Thyroid gland (tissue), 4 donors: ENCODE measurements around the gene GHRHR. TPM values are rescaled to one million over a fixed set of nuclear protein-coding genes. Genes with fewer than 3 reads are reported as not detected.

ENCODE experiments used
- DNase-seq, 2 donors: peaks; one replicate each; pipeline ENCODE4 v3.0.0-alpha.2; 2019
- H3K27ac ChIP-seq, 3 donors: fragments of 200-600 bp; sonication (generic); 1 replicate in 2 of 3; 2 replicates in 1 of 3; pipeline ENCODE4 v1.5.1; 2016 to 2019; ENCODE audit warnings: mild to moderate bottlenecking in 1 of 3, moderate library complexity in 1 of 3
- H3K27me3 ChIP-seq: fragments of 200-600 bp; sonication (generic); one replicate; pipeline ENCODE4 v1.5.1; 2019
- H3K36me3 ChIP-seq, 2 donors: fragments of 200-600 bp; sonication (generic); one replicate each; pipeline ENCODE4 v1.5.1; 2016 to 2019
- H3K4me1 ChIP-seq, 2 donors: fragments of 200-600 bp; sonication (generic); one replicate each; pipeline ENCODE4 v1.5.1; 2017 to 2019
- H3K4me3 ChIP-seq, 3 donors: fragments of 200-600 bp; sonication (generic); replicated peaks in 1 of 3; 1 replicate in 2 of 3; 2 replicates in 1 of 3; pipeline ENCODE4 v1.5.1; 2016; ENCODE audit warnings: mild to moderate bottlenecking in 1 of 3
- H3K9me3 ChIP-seq: fragments of 200-600 bp; sonication (generic); one replicate; pipeline ENCODE4 v1.5.1; 2017
- CTCF ChIP-seq, 6 experiments: fragments of 200-600 bp in 3 of 6; fragments of 450-650 bp in 3 of 6; sonication (generic) in 3 of 6; IDR thresholded peaks; one replicate each; pipeline ENCODE4 v1.5.1; 2016 to 2019; ENCODE audit warnings: antibody characterized with exemption in 6 of 6, mild to moderate bottlenecking in 2 of 6, inconsistent platforms in 1 of 6, moderate library complexity in 1 of 6
- POLR2A ChIP-seq, 2 donors: fragments of 450-650 bp; IDR thresholded peaks; one replicate each; pipeline ENCODE4 v1.6.1; 2017; ENCODE audit warnings: antibody characterized with exemption in 2 of 2, mild to moderate bottlenecking in 2 of 2, moderate library complexity in 1 of 2
- WGBS, 2 donors: methylation state at CpG; one replicate each; pipeline ENCODE4 v1.1.5; 2017; 5-methylcytosine and 5-hydroxymethylcytosine counted together
- intact Hi-C: fragments of 100-400 bp; cut with DNase I; formaldehyde crosslinking; loops from one replicate; pipeline ENCODE4 v1.15.1; 2023
- total RNA-seq, 4 donors: library from RNA; depleted of rRNA; stranded (reverse); fragments of >200 nt; gene quantifications; one replicate each; pipeline ENCODE4 v1.2.3, GENCODE V29; 2016

The GHRHR gene
- total RNA-seq, 4 donors from 2014 or later, result 0.54 TPM; not detected in 3

- 9% methylated on average over 14 to 15 of the region's 15 CpGs for WGBS, 2 donors
- Histone ChIP-seq H3K9me3 (no peaks in the 10 kb centered on the region), H3K4me3 (no peak overlapping the region), H3K36me3 (no peaks in the 10 kb centered on the region), H3K4me1 (peaks cover 0 to 13% of the 10 kb centered on the region in 2 donors), H3K27ac (no peak overlapping the region), H3K27me3 (no peaks in the 10 kb centered on the region)
- TF ChIP-seq CTCF (IDR thresholded peaks at IDR 0.05) (peak; percentile 67 to 94 (median 80)), POLR2A (IDR thresholded peaks at IDR 0.05) (no peak)
- peak; percentile 77 to 81 for DNase-seq
- intact Hi-C loops, result loop anchor here (5.0 kb wide), 1 partner anchor 139 kb away; no protein-coding TSS in a partner anchor
Observed at GRCh38 chr7:30983042-30983913, 19.5 kb downstream of the GHRHR start.

- Histone ChIP-seq H3K4me1 (peaks cover 0 to 19% of the 10 kb centered on the region in 2 donors), H3K4me3 (no peak overlapping the region), H3K9me3 (no peaks in the 10 kb centered on the region), H3K27me3 (no peaks in the 10 kb centered on the region), H3K36me3 (no peaks in the 10 kb centered on the region), H3K27ac (no peak overlapping the region)
- DNase-seq, result no peak
- 18 to 23% methylated on average over 12 of the region's 12 CpGs for WGBS, 2 donors
- intact Hi-C loops, result loop anchor here (5.0 kb wide), 1 partner anchor 138 kb away; no protein-coding TSS in a partner anchor
- TF ChIP-seq CTCF (IDR thresholded peaks at IDR 0.05) (peak in 1 of 6 experiments; percentile 3), POLR2A (IDR thresholded peaks at IDR 0.05) (no peak)
Observed at GRCh38 chr7:30983914-30984247, 20.1 kb downstream of the GHRHR start.

- 51 to 64% methylated on average over 13 of the region's 13 CpGs for WGBS, 2 donors
- Histone ChIP-seq H3K27me3 (no peaks in the 10 kb centered on the region), H3K9me3 (no peaks in the 10 kb centered on the region), H3K36me3 (no peaks in the 10 kb centered on the region), H3K27ac (no peak overlapping the region), H3K4me3 (no peak overlapping the region), H3K4me1 (peaks cover 0 to 23% of the 10 kb centered on the region in 2 donors)
- intact Hi-C loops, result loop anchor here (5.0 kb wide), 1 partner anchor 138 kb away; no protein-coding TSS in a partner anchor
- no peak for DNase-seq
- no peak for TF ChIP-seq POLR2A (IDR thresholded peaks at IDR 0.05)
- no peak for TF ChIP-seq CTCF (IDR thresholded peaks at IDR 0.05)
Observed at GRCh38 chr7:30984359-30985107, 20.8 kb downstream of the GHRHR start.

DNA sequence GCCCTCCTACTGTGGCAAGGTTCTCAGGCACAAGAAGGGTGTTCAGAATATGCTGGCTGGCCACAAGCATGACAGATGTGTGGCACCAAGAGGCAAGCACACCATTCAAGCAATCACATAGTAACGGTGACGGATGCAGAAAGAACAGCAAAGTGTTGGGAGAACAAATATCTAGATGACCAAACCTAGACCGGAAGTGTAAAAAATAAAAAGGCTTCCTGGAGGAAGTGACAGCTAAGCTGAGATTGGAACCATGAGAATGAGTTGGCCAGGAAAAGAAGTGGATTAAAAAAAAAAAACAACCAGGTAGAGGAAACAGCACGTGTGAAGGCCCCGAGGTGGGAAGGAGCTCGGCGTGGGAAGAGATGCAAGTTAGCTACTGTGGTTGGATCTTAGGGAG is 22.0 kb downstream of the GHRHR start:
- DNase-seq, result no peak
- H3K27ac ChIP-seq, result no peak overlapping the region
- H3K4me3 ChIP-seq, result no peak overlapping the region
- peaks cover 0 to 23% of the 10 kb centered on the region in 2 donors for H3K4me1 ChIP-seq
- 65 to 73% methylated on average over 7 of the region's 7 CpGs for WGBS, 2 donors
- no peaks in the 10 kb centered on the region for H3K36me3 ChIP-seq
- no peaks in the 10 kb centered on the region for H3K27me3 ChIP-seq
- H3K9me3 ChIP-seq, result no peaks in the 10 kb centered on the region
- intact Hi-C loops, result no loop called here
- no peak for TF ChIP-seq CTCF (IDR thresholded peaks at IDR 0.05)
- no peak for TF ChIP-seq POLR2A (IDR thresholded peaks at IDR 0.05)
